GM18507 (cell line): Measurements from ENCODE around the gene RBBP4.
A peak's percentile ranks its signal among the peaks of the same experiment; 100 is the strongest.
"Not testable (repeated sequence)": the region's sequence is repeated elsewhere in the genome, so short reads cannot be mapped to it uniquely, and the experiment has no call there.

Experiments
- DNase-seq: peaks from one replicate; pipeline ENCODE4 v3.0.0; 2011; ENCODE audit warnings: low read depth; ENCODE audit not compliant: insufficient read length; ENCODE audit errors: extremely low spot score
- FAIRE-seq: peaks from 2 replicates; lab custom pipeline; 2011; peaks lifted over from hg19 to GRCh38; lab: Jason Lieb, UNC

RBBP4 gene

DNA sequence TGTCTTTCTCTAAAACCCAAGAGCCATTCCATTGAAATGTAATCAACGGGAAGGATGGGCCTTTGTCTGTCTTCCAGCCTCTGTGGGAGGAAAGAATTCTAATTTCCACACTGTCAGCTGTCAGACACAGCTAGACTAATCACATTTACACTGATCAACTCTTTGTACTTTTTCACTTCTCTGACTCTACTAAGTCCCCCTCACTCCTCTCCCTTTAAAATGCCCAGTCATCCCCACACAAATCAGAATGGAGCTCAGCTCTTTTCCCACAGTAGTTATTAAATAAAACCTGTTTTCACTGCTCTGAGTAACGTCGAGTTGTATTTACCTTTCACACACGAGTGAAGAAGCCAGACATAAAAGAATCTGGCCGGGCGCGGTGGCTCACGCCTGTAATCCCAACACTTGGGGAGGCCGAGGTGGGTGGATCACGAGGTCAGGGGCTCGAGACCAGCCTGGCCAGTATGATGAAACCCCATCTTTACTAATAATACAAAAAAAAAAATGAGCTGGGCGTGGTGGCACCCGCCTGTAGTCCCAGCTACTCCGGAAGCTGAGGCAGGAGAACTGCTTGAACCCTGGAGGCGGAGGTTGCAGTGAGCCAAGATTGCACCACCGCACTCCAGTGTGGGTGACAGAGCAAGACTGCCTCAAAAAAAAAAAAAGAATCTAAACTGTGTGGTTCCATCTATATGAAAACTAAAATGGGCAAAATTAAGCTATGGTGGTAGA is 13.9 kb upstream of the RBBP4 start:
- no peak for FAIRE-seq
- no peak for DNase-seq

DNA sequence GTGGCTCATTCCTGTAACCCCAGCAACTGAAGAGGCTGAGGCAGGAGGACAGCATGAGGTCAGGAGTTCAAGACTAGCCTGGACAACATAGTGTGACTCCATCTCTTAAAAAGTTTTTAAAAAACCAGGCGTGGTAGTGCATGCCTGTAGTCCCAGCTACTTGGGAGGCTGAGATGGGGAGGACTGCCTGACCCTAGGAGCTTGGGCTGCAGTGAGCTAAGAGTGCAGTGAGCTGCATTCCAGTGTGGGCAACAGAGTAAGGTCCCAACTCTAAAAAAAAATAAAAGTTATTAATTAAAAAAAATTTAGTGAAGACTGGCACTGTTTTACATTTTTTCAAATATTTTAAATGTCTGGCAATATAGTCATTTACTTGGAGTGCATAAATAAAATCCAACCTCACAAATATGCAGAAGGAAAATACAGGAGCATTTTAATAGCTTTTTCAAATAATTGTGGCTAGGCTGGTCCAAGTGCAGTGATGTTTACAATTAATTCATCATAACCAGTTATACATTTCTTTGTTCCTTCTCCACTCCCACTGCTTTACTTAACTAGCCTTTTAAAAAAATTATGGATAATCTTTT is 11.4 kb upstream of the RBBP4 start:
- no peak for FAIRE-seq
- no peak for DNase-seq

GRCh38 chr1:32642292-32642827 is 8.6 kb upstream of the RBBP4 start:
- not testable (repeated sequence) for FAIRE-seq, DNase-seq

- DNase-seq (no peak), FAIRE-seq (no peak)
Measured at GRCh38 chr1:32644426-32644825, 6.6 kb upstream of the RBBP4 start.

DNA sequence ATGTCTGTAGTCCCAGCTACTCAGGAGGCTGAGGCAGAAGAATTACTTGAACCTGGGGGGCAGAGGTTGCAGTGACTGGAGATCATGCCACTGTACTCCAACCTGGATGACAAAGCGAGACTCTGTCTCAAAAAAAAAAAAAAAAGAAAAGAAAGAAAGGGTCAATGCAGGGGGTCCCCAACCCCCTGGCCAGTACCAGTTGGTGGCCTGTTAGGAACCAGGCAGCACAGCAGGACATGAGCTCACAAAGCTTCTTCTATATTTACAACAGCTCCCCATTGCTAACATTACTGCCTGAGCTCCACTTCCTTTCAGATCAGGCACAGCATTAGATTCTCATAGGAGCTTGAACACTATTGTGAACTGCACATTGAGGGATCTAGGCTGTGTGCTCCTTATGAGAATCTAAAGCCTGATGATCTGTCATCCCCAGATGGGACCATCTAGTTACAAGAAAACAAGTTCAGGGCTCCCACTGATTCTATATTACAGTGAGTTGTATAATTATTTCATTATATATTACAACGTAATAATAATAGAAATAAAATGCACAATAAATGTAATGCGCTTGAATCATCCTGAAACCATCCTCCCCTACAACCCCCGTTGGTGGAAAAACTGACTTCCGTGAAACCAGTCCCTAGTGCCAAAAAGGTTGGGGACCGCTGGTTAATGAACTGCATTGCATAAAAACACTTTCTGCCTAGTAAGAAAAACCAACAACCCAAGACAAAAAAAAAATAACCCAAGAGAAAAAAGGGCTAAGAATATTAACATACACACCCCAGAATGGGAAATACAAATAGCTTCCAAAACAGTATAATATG is 3.5 kb upstream of the RBBP4 start:
- no peak for FAIRE-seq
- no peak for DNase-seq

GRCh38 chr1:32650248-32650751 is 708 bp upstream of the RBBP4 start, which contains the start of gene ZBTB8OS:
TSS of gene ZBTB8OS (minus strand) at chr1:32650550. CDS start at chr1:32650529, 21 bp downstream.
- no peak for FAIRE-seq
- DNase-seq, result peak; percentile 69

DNA sequence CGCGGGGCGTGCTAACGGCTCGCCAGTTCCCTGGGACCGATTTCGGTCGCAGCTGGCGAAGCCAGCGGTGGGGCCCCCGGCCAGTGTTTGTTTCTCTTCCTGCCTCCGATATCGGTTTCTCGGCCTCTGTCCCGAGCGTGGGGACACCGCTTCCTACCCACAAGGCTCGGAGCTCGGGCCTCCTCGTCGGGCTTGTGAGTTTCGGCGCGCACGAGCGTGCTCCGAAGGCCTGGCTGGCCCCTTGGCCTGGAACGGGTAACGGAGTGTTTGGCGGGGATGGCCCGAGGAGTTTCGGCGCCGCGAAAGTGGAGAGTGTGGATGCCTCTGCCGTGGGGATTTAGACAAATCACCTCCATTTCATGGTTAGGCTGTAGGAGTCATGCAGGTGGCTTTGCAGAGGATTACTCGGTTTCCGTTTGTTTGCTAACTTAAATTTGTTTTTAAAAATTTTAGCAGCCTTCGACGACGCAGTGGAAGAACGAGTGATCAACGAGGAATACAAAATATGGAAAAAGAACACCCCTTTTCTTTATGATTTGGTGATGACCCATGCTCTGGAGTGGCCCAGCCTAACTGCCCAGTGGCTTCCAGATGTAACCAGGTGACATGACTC is 559 bp downstream of the RBBP4 start:
- FAIRE-seq (peak; percentile 36), DNase-seq (peak; percentile 18)

GRCh38 chr1:32652244-32652962 is 1.4 kb downstream of the RBBP4 start:
- FAIRE-seq (no peak), DNase-seq (no peak)

DNA sequence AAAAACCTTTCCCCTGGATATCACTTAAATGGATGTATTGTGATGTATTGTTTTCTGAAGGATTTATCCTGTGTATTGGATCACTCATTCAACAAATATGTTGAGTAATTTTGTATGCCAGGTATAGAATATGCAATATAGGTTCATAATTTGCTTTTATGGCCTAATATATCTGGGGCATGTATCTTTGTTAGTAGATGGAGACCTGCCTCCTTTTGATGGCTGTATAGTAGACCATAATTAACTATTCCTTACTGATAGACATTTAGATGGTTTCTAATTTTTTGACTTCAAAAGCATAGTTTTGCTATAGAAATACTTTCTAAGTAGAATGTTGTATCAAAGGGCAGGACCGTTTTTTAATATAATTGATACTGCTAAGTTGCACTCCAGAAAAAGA is 8.6 kb downstream of the RBBP4 start:
- no peak for DNase-seq
- no peak for FAIRE-seq

DNA sequence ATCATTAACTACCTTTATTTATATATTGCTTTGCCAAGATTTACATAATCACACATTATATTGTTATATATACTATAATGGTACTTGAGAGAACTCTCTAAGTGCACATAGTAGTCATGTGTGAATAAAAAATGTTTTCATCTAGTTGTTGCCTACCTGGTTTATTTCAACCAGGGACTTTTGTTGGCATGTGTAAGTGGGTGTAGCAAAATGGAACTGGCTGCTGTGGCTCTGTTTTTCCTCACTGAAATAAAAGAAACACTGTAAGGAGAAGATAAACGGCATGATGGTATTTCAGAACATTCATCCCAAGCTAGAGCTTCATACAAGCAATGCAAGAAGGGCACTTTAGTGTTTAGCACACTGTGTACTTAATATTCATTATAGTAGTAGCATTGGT is 14.9 kb downstream of the RBBP4 start:
- FAIRE-seq, result no peak
- DNase-seq, result no peak

- DNase-seq, result no peak
- no peak for FAIRE-seq
Measured at GRCh38 chr1:32666901-32667566, 16.0 kb downstream of the RBBP4 start.

DNA sequence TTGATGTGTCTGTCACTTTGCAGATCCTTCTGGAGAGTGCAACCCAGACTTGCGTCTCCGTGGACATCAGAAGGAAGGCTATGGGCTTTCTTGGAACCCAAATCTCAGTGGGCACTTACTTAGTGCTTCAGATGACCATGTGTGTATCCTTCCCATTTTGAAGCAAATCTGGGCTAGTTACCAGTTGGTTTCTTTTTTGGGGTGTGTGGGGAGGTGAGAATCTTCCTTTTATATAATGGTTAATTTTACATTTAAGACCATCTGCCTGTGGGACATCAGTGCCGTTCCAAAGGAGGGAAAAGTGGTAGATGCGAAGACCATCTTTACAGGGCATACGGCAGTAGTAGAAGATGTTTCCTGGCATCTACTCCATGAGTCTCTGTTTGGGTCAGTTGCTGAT is 17.7 kb downstream of the RBBP4 start:
- not testable (repeated sequence) for DNase-seq, FAIRE-seq

- FAIRE-seq (no peak), DNase-seq (no peak)
Measured at GRCh38 chr1:32676945-32677344, 25.9 kb downstream of the RBBP4 start.

DNA sequence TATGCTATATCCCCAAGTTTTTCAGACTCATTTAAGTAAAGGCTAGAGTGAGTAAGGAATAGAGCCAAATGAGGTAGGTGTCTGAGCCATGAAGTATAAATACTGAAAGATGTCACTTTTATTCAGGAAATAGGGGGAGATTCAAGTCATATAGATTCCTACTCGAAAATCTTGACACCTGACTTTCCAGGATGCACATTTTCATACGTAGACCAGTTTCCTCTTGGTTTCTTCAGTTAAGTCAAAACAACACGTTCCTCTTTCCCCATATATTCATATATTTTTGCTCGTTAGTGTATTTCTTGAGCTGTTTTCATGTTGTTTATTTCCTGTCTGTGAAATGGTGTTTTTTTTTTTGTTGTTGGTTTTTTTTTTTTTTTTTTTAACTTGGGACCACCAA is 29.0 kb downstream of the RBBP4 start:
- DNase-seq, FAIRE-seq: not testable (repeated sequence)

DNA sequence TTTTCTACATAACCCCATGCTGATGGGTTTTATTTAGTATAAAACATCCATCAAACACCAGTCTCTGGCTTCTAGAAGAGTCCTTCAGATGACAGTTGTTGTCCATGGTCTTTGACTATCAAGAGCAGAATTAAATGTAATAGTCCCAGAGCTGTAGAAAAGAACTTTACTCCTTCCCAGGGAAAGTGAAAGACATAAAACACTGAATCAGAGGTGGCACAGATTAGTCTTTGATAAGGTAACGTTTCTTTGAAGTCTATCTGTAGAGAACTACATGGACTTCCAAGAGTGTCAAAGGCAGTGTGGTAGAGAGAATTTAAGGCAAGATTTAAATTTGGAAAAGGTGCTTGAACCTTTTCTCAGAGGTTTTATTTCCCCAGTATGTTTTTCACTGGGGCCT is 29.6 kb downstream of the RBBP4 start:
- FAIRE-seq (no peak), DNase-seq (no peak)

DNA sequence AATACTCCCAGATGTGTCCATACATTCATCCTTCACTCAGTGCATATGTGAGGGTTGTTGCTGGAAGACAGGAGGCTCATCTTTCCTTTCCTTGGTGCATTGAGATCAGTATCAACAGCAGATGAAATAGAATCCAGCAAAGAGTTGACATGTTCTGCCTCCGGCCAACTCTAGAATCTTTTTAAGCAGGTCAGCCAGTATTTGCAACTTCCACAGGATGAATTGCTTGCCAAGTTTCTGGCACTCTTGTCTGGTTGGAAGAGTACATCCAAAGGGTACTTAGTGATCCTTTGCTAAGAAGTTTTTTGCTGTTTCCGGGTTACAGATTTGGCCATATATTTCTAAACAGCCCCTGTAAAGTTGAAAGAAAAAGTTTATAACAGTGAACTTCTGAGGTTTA is 30.5 kb downstream of the RBBP4 start:
- FAIRE-seq (no peak), DNase-seq (no peak)

- FAIRE-seq (peak; percentile 29), DNase-seq (no peak)
Measured at GRCh38 chr1:32681999-32682398, 31.0 kb downstream of the RBBP4 start.

DNA sequence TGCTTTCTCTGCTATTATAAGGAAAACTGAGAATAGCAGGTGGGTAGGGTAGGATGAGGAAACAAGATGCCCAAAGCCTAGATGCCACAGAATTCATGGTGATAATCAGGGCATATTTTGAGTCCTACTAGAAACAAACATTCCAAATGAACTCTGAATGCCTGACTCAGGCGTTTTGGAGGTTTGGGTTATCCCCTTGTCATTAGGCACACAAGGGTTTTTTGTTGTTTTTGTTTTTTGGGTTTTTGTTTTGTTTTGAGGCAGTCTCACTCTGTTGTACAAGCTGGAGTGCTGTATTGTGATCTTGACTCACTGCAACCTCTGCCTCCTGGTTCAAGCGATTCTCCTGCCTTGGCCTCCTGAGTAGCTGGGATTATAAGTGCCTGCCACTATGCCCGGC is 32.4 kb downstream of the RBBP4 start:
- FAIRE-seq (no peak), DNase-seq (no peak)
